HG02840 (cell line): ENCODE results near the gene SNX17.
A peak's percentile ranks its signal among the peaks of the same experiment; 100 is the strongest.
"Not testable (repeated sequence)": the region's sequence is repeated elsewhere in the genome, so short reads cannot be mapped to it uniquely, and the experiment has no call there.

Experiments
- ATAC-seq: cut with Tn5 transposase; IDR thresholded peaks from one replicate; pipeline ENCODE4 v1.9.1; 2021; ENCODE audit warnings: mild to moderate bottlenecking, moderate library complexity, moderate number of reproducible peaks; ENCODE audit not compliant: unreplicated experiment, low FRiP score

The SNX17 gene

GRCh38 chr2:27390822-27391679, 20.6 kb downstream of the SNX17 start:
- no peak for ATAC-seq

- ATAC-seq: no peak
Observed at GRCh38 chr2:27393225-27393624, 22.8 kb downstream of the SNX17 start.

DNA sequence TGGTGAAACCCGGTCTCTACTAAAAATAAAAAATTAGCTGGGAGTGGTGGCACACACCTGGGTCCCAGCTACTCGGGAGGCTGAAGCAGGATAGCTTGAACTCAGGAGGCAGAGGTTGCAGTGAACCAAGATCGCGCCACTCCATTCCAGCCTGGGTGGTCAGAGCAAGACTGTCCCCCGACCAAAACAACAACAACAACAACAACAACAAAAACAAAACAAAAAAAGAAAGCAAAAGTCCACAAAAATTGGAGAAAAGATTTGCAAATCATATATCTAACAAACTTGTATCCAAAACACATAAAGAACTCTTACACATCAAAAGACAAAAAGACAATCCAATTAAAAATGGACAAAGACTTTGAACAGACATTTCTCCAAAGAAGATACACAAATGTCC, 28.5 kb downstream of the SNX17 start:
- ATAC-seq: no peak

DNA sequence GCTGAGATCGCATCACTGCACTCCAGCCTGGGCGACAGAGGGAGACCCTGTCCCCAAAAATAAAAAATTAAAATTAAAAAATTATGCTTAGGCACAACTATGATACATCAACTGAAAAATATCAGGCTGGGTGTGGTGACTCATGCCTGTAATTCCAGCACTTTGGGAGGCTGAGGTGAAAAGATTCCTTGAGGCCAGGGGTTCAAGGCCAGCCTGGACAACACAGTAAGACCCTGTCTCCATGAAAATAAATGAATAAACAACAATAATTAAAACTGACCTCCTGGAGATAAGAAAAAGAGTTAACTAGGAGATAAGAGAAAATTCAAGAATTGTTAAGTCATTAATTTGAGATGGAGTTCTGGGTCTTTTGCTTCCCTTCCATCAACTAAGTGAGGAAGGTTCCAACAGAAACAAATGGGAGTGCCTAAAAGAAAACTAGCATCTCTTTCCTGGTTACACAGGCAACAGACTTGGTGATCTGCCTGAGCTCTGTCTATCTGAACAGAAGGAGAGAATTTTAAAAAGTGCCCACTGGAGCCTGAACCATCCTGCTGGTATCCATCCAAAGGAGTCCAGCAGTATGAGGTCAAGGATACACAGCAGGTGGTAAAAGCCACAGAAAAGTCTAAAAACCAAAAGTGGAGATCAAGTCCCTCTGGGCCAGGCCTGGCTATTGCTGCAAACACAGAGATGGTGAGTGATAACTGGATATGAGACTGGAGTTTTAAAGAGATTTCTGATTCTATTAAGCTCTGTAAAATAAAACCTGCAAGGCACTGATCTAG, 30.1 kb downstream of the SNX17 start:
- ATAC-seq: no peak

GRCh38 chr2:27407798-27408491, 37.5 kb downstream of the SNX17 start:
- ATAC-seq: no peak

- peak; percentile 32 for ATAC-seq
Observed at GRCh38 chr2:27408601-27409320, 38.3 kb downstream of the SNX17 start.

DNA sequence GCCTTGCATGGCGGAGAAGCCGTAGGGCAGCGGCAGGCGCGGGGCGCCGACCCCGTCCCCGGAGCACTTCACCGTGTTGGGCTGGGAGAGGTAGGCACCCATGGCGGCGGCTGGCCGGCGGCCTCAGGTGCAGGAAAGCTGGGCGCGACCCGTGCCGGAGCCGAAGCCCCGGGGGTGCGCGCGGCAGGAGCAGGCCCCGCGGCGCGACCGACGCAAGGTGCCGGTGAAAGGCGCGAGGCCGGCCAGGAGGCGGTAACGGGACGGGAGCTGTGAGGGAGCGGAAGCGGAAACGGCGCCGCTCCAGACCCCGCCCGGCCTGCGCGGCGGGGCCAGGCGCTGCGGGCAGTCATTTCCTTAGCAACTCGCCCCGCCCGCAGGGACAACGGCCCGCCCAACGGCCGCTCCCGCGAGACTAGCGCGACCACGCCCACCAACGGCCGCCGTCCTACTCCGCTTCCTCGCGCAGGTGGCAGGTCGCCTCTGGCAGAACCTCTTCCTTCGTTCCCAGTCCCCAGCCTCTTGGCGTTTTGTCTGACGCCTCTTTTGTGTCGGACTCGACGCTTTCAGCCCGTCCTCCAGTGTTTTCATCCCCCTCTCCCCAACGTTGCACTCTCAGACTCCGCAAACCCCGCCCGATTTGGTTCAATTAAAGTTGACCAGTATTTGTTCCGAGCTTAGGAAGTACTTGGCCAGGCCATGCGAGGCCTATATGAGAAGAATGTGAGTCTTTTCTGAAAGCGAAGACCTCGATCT, 39.1 kb downstream of the SNX17 start, which contains the start of gene PPM1G:
Gene PPM1G, minus strand, starts transcription at position 271 of the 753 bp plus-strand sequence. Its CDS starts 169 bp downstream, at position 102.
- peak; percentile 94 for ATAC-seq

DNA sequence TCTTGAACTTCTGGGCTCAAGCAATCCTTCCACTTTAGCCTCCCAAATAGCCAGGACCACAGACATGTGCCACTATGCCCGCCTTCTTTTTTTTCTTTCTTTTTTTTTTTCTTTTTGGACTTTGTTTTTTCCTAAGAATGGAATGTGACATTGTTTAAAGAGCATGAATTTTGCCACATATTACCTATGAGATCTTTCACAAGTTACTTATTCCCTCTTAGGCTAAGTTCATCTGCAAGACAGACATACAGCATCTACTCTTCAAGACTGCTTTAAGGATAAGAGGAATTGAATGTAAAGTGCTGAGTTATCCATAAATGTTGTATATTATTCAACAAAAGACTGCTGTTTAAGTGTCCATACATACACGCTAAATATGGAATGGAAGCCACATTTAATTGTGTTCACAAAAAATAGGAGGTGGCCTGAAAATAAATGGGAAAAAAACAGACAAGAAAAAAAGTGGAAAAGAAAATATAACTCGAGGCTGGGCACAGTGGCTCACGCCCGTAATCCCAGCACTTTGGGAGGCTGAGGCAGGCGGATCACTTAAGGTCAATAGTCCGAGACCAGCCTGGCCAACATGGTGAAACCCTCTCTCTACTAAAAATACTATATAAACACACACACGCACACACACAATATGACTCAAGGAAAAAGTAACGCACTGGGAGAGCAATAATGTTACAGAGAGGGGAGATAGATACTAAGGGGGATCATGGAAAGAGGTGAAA, 42.2 kb downstream of the SNX17 start:
- ATAC-seq: no peak

DNA sequence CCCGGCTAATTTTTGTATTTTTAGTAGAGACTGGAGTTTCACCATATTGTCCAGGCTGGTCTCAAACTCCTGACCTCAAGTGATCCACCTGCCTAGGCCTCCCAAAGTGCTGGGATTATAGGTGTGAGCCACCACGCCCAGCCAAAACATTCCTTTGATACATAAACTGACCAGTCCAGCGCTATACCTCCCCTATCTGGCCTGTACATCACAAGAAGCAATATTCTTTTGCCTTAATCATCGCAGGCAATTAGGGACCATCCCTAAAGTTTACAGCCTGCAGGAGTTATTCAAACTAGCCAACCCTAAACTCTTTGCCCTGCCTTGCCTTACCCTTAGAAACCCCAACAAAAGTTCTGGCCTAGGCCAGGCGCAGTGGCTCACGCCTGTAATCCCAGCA, 45.7 kb downstream of the SNX17 start:
- ATAC-seq: no peak

DNA sequence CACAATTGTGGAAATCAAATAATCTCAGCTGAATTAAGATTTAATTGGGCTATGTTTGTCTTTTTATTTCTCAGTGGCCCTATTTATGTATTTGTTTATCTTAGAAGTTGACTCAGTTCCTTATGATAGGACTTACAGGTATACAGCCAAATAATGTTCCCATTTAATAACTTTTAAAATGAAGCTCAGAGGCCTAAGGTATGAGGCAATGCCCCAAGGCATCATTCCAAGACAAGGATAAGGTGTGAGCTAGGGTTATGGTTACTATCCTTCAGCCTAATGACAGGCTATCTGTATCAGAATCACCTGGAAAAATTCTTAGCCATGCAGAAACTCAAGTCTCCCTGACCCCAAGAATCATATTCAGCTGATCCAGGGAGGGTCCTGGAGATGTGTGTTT, 50.6 kb downstream of the SNX17 start:
- no peak for ATAC-seq

GRCh38 chr2:27421660-27422250, 51.3 kb downstream of the SNX17 start:
- ATAC-seq: no peak

DNA sequence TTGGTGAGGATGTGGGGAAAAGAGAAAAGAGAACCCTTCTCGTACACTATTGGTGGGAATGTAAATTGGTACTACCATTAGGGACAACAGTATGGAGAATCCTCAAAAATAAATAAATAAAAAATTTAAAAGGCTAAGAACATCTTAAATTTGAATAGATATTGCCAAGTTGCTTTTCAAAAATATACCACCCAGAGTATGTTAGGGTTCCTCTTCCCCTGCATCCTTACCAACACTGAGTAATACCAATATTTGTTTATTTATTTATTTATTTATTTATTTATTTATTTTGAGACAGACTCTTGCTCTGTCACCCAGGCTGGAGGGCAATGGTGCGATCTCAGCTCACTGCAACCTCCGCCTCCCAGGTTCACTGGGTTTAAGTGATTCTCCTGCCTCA, 52.5 kb downstream of the SNX17 start:
- ATAC-seq: no peak

GRCh38 chr2:27425039-27425438, 54.6 kb downstream of the SNX17 start:
- not testable (repeated sequence) for ATAC-seq
